ENCODE measurements around the gene ZFP37. TPM values are rescaled to one million over a fixed set of nuclear protein-coding genes. Genes with fewer than 3 reads are reported as not detected.
"Not testable (repeated sequence)": the region's sequence is repeated elsewhere in the genome, so short reads cannot be mapped to it uniquely, and the experiment has no call there.

The ZFP37 gene
- total RNA-seq, result 1 to 10 TPM in 1 of 6 experiments, under 1 TPM in 5; 0.28 to 1.1 (median 0.41) TPM
- long read RNA-seq, partial matches to known transcripts, result 1 of 1 reads
- long read RNA-seq, other reads (novel, unspliced or antisense), result 0 of 1 reads

GRCh38 chr9:113056191-113057106, at the start of gene ZFP37:
Gene ZFP37 (minus strand): TSS chr9:113056724. CDS start chr9:113056688, 36 bp downstream.
- peak; percentile 81 to 92 (median 88) for DNase-seq
- intact Hi-C loops (cut with DNase I), result no loop called here
- Histone ChIP-seq H3K4me1 (no peaks in the 10 kb centered on the region), H3K27me3 (peaks cover 0 to 1% of the 10 kb centered on the region in 2 donors), H3K36me3 (no peaks in the 10 kb centered on the region), H3K9me3 (peaks cover 0 to 7% (median under 1%) of the 10 kb centered on the region in 4 donors), H3K27ac (peak within 1 kb of the TSS in 1 of 3 donors; percentile 30), H3K4me3 (peak within 1 kb of the TSS; percentile 43 to 74 (median 57))
- peak; percentile 99 for ATAC-seq
- 5% methylated on average over 35 of the region's 62 CpGs for WGBS (ENCODE audit: insufficient coverage, low coverage, low lambda C conversion rate, missing lambda C conversion rate)
- peak; percentile 36 for TF ChIP-seq POLR2A (IDR thresholded peaks at IDR 0.05)
- TF ChIP-seq CTCF (IDR thresholded peaks at IDR 0.05), result peak in 1 of 4 donors; percentile 5

- WGBS (ENCODE audit: insufficient coverage, low coverage, low lambda C conversion rate, missing lambda C conversion rate), result no CpG with 5 or more reads among the region's 6 CpGs
- not testable (repeated sequence) for H3K27ac ChIP-seq, DNase-seq, H3K27me3 ChIP-seq, H3K9me3 ChIP-seq, H3K36me3 ChIP-seq, H3K4me1 ChIP-seq, H3K4me3 ChIP-seq
- ATAC-seq, result peak; percentile 86 to 97 (median 94)
- intact Hi-C loops (cut with DNase I), result loop anchor here in 1 of 2 donors (10.0 kb wide), 1 partner anchor 171 kb away; no protein-coding TSS in a partner anchor
Observed at GRCh38 chr9:113105345-113105744, 48.8 kb upstream of the ZFP37 start.

- no peaks in the 10 kb centered on the region for H3K4me1 ChIP-seq
- TF ChIP-seq CTCF (IDR thresholded peaks at IDR 0.05) (no peak), POLR2A (IDR thresholded peaks at IDR 0.05) (no peak)
- DNase-seq (no peak), ATAC-seq (no peak)
- intact Hi-C loops (cut with DNase I), result loop anchor here in 1 of 2 donors (10.0 kb wide), 1 partner anchor 151 kb away; no protein-coding TSS in a partner anchor
- H3K4me3 ChIP-seq, result no peak overlapping the region
- WGBS (ENCODE audit: insufficient coverage, low coverage, low lambda C conversion rate, missing lambda C conversion rate), result 41% methylated on average over 2 of the region's 2 CpGs
- no peaks in the 10 kb centered on the region for H3K36me3 ChIP-seq
- H3K27me3 ChIP-seq, result no peaks in the 10 kb centered on the region
- H3K27ac ChIP-seq, result no peak overlapping the region
- no peaks in the 10 kb centered on the region for H3K9me3 ChIP-seq
Observed at GRCh38 chr9:113095561-113095960, 39.0 kb upstream of the ZFP37 start.

GRCh38 chr9:113089924-113090323, 33.4 kb upstream of the ZFP37 start:
- H3K9me3 ChIP-seq, H3K4me3 ChIP-seq, H3K36me3 ChIP-seq, H3K27ac ChIP-seq, H3K27me3 ChIP-seq, H3K4me1 ChIP-seq, ATAC-seq: not testable (repeated sequence)
- intact Hi-C loops (cut with DNase I), result loop anchor here in 1 of 2 donors (10.0 kb wide), 1 partner anchor 145 kb away; no protein-coding TSS in a partner anchor
- 66% methylated on average over 15 of the region's 23 CpGs for WGBS (ENCODE audit: insufficient coverage, low coverage, low lambda C conversion rate, missing lambda C conversion rate)
- DNase-seq, result peak in 1 of 3 donors; percentile 27

GRCh38 chr9:113089143-113089505, 32.6 kb upstream of the ZFP37 start:
- DNase-seq; H3K27ac ChIP-seq; H3K27me3 ChIP-seq; H3K36me3 ChIP-seq; H3K9me3 ChIP-seq; intact Hi-C loops (cut with DNase I); ATAC-seq; H3K4me3 ChIP-seq; H3K4me1 ChIP-seq: not testable (repeated sequence)
- no CpG with 5 or more reads among the region's 25 CpGs for WGBS (ENCODE audit: insufficient coverage, low coverage, low lambda C conversion rate, missing lambda C conversion rate)

GRCh38 chr9:113088456-113089142, 32.1 kb upstream of the ZFP37 start:
- intact Hi-C loops (cut with DNase I); H3K27ac ChIP-seq; H3K4me1 ChIP-seq; H3K4me3 ChIP-seq; H3K27me3 ChIP-seq; ATAC-seq; DNase-seq; H3K9me3 ChIP-seq; H3K36me3 ChIP-seq: not testable (repeated sequence)
- no CpG with 5 or more reads among the region's 30 CpGs for WGBS (ENCODE audit: insufficient coverage, low coverage, low lambda C conversion rate, missing lambda C conversion rate)

GRCh38 chr9:113062932-113063310, 6.4 kb upstream of the ZFP37 start:
- H3K9me3 ChIP-seq; intact Hi-C loops (cut with DNase I); H3K4me3 ChIP-seq; H3K36me3 ChIP-seq; H3K27ac ChIP-seq; H3K4me1 ChIP-seq; H3K27me3 ChIP-seq; ATAC-seq: not testable (repeated sequence)
- peak in 2 of 3 donors; percentile 24 to 28 for DNase-seq
- 69% methylated on average over 18 of the region's 20 CpGs for WGBS (ENCODE audit: insufficient coverage, low coverage, low lambda C conversion rate, missing lambda C conversion rate)

GRCh38 chr9:113062256-113062931, 5.9 kb upstream of the ZFP37 start:
- DNase-seq, result peak in 1 of 3 donors; percentile 28
- ATAC-seq; H3K4me1 ChIP-seq; H3K9me3 ChIP-seq; intact Hi-C loops (cut with DNase I); H3K36me3 ChIP-seq; H3K27ac ChIP-seq; H3K4me3 ChIP-seq; H3K27me3 ChIP-seq: not testable (repeated sequence)
- 59% methylated on average over 17 of the region's 44 CpGs for WGBS (ENCODE audit: insufficient coverage, low coverage, low lambda C conversion rate, missing lambda C conversion rate)

Data from right lobe of liver (tissue), 6 donors.